ENCODE data around the gene BAZ2B.
A peak's percentile ranks its signal among the peaks of the same experiment; 100 is the strongest.

Gene BAZ2B

DNA sequence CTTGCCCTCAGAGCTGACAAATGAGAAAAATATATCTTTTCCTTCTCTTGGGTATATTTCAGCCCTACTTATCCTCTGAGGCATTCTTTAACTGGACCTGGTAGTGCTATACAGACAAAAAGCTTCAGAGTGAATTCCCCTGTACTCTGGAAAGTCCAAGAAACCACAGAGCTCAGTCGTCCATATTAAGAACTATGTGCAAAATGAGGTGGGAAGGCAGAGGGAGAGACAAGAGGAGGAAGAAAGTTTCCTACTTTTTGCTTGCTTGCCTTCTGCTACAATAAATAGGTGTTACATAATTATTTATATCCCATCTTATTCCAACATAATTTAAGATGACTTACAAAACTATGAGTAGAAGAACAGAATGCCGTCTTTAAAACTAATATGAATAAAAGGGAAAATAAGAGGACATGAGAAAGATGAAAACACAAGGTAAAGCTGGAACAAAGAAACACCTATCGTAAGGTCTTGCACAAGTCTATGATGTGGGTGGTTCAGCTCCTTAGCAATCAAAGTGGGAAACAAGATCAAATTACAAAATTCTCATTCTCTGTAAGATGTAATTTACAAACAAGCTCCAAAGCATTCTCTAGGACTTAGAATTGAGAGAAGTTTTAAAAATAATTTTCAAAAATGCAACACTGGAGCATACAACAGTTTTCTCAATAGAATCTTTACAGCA lies 97.9 kb downstream of the BAZ2B start:
- no peak for DNase-seq

DNA sequence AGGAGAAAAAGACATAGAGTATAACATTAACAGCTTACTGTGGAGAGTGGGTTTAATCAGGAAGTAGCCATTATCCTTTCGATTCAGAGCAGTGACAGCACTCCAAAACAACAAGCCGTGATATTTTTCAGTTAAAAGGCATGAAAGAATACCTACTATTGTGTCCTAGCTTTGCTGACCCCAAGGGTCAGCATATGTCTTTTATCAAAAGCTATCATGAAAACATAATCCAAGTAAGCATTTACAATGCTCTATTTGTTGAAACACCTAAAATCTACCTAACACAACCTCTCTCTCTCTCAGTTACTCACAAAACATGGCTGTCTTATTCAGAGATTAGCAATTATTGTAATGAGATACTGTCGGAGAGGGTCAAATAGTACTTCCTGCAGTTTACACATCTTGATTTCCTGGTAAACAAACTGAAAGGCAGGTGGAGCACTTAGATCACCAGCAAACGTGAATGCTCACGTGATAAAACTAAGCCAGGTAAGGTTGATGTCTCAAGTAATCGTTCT lies 100.0 kb downstream of the BAZ2B start:
- DNase-seq = peak; percentile 76

DNA sequence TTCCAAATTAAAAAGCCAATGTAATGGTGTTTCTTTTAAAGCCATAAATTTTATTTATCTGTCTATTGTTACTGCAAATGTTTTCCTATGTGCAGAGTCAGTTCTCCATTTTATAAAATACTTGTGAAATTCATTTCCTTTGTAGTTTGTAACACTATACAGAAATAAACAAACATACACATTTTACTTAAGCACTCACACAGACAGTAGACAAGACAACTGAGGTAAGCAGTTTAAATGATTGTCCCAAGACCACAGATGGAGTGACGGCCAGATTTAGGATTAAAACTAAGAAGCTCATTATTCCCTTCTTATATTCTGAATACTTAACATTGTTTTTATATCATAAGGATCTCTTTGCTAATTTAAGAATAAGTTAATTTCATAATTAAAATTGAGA lies 100.9 kb downstream of the BAZ2B start:
- DNase-seq = no peak

DNA sequence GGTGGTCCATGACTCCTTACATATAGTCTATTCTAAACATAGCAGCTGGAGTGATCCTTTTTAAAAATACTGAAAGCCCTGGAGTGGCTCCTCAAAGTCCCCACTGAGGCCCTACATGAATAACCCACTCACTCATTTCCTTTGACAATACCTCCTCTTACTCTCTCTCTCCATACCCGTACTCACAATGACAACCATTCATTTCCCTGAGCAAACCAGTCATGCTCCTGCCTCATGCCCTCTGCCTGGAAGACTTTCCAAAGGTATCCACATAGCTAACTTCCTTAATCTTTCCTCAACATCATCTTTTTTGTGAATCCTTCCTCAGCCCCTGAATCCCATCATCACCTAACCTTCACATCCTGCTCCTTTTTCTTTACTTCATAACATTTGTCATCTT lies 102.6 kb downstream of the BAZ2B start:
- DNase-seq = no peak

DNA sequence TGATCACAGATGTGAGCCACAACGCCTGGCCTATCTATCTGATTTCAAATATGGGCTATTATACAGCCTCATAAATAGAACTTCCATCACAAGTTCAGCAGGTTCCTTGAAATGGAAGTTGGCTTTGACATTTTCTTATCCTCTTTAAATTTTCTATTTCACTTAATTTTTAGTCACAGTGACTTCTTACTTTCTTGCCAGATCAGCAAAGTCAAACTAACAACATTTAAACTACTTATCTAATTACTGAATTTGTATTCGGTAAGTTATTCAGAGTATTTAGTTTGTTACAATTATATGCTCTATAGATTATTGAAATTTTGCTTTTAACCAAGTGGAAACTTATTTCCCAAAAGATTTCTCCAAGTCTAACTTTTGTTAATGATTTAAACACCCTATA lies 108.2 kb downstream of the BAZ2B start:
- no peak for DNase-seq

DNA sequence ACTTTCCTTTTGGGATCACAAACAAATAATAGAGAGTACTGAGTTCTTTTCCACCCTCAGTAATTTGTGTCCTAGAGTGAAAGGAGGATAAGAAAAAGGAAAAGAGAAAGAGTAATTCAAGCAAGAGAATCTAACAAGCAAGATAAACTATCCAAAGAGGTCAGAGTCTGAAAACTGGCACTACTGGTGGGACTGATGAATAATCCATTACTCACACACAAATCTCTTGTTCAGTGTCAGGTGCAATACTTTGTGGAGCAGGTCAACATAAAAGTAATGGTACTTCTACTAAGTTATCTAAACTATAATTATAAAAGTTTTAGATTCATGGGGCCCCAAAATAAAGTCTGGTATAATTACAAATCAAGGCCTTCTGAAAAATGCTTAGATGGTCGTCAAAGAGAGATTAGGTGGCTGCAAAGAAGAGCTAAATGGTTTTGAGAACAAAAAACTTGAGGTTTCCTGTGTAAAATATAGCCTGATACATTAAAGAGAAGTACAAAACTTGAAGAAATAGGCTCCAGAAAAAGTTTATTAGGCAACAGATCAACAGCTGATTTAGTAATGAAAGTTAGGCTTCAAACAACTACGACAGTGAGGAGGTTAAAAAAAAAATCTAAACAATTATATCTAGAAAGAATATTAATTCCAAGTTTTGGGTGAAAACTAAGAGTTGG lies 109.4 kb downstream of the BAZ2B start:
- peak; percentile 5 for DNase-seq

DNA sequence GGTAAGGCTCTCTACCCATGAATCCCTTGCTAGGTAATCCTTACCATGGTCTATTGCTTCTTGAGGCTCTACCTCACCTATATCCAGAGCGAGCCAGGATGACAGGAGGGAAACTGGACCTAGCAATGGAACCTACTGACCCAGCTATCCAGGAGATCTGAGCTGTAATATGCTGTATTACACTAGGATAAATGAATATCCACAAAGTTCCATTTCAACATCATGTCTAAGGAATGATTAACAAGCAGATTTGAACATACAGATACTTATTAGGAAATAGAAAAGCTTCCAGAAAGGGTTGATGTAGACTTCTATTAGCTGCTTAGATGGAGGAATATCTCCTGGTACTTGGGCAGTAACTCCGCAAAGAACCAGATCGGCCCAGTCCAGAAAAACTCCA lies 110.1 kb downstream of the BAZ2B start:
- no peak for DNase-seq

DNA sequence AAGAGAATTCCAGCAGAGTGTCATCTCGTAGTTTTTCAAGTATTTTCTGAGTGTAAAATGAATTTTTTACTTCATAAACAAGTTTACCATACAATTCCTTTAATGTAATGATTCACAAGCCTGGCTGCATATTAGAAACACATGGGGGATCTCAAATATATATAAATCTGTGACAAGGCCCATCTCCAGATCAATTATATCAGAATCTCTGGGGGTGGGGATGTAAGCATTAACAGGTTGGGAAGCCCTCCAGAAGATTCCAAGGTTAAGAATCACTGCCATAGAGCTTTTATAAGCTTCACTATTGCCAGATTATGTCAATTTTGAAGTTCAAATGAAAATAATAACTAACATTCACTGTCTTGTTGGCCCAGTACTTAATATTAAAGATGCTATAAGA lies 111.2 kb downstream of the BAZ2B start:
- no peak for DNase-seq

DNA sequence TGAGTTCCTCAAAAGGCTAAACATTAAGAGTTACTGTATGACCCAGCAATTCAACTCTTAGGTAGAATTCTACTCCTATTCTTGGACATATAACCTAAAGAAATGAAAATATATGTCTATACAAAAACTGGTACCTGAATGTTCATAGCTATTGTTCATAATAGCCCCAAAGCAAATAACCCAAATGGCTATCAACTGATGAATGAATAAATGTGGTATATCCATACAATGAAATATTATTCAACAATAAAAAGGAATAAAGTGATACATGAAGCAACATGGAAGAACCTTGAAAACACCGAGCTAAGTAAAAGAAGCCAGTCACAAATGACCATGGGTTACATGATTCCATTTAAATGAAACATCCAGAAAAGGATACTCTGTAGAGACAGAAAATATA lies 114.6 kb downstream of the BAZ2B start:
- no peak for DNase-seq

DNA sequence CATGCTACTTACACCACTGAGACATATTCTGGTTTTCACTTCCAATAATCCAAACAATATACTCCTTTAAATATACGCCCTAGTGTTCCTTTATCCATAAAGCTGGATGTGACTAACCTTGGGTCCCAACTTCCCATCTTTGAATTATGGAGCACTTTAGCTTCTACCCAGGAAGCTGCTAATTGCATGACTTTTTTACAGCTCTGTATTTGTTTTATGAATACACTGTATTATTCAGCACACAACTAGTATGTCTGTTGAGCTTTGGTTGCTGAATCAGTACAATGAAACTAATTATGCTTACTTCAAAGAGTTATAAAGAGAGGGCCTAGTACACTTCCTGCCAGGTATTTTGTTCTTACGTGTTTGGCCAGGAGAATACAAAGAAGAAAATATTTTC lies 118.5 kb downstream of the BAZ2B start:
- DNase-seq = no peak

DNA sequence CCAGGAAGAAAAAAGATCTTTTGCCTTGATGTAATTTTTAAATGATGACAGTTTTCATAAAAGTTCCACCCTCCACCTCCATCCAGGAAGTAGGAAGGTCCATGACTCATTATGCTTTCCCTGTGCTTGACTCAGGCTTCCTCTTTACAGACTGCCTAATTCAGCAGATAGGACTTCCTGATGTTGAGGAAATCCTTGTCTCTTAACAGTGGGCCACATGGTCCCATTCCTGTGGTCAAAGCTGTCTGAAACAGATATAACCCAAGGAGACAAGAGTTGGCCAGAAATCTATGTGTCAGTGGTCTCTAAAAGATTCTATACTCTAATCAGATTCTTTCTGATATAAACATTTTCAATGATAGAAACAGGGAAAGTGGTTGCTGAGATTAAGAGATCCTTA lies 119.1 kb downstream of the BAZ2B start:
- DNase-seq = peak; percentile 32

DNA sequence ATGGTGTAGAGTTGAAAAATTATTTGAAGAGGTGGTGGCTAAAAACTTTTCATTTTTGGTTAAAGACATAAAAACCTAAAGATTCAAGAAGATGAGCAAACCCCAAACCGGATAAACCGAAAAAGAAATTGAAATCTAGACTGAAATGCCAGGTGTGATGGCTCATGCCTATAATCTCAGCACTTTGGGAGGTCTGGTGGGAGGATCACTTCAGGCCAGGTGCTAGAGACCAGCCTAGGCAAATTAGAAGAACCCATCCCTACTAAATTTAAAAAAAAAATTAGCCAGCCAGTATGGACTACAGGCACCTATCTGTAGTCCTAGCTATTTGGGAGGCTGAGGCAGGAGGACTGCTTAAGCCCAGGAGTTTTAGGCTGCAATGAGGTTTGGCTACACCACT lies 126.9 kb downstream of the BAZ2B start:
- no peak for DNase-seq

DNA sequence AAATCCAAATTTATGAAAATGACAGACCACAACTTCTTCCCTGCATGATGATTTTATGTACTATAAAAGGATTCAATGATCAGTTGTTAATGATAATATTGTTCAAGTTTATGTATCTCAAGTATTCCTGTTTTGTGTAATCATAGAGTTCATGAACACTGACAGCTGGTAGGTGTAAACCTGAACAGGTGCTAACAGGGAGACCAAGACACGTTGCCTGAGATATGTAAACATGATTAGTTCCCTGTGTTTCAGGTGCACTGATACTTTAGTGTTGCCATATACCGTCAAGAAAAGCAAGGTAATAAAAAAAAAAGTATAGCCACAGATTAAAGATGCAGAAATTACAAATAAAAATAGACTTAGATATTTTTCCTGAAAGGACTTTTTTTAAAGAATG lies 131.8 kb downstream of the BAZ2B start:
- no peak for DNase-seq

DNA sequence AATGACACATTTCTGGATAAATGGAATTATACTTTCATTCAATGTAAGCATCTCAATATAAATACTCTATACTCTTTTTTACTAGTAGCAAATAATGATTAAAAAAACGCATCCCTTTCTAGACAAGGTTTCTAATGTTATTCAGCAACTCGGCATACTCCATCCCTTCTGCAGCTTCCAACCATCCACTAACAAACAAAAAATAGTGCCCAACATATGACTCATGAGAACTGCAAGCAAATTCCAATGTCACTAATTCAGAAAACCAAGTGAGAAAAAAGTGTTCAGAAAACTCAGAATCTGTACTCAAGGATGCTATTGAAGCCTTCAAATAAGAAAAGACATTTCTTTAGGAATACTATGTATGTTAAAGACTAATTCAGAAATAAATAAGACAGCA lies 140.0 kb downstream of the BAZ2B start:
- no peak for DNase-seq

DNA sequence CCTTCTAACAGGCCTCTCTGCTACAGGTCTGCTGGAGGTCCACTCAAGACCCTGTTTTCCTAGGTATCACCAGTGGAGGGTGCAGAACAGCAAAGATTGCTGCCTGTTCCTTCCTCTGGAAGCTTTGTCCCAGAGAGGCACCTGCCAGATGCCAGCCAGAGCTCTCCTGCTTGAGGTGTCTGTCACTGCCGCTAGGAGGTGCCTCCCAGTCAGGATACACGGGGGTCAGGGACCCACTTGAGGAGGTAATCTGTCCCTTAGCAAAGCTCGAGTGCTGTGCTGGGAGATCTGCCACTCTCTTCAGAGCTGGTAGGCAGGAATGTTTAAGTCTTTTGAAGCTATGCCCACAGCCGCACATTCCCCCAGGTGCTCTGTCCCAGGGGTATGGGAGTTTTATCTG lies 140.6 kb downstream of the BAZ2B start:
- DNase-seq = no peak

DNA sequence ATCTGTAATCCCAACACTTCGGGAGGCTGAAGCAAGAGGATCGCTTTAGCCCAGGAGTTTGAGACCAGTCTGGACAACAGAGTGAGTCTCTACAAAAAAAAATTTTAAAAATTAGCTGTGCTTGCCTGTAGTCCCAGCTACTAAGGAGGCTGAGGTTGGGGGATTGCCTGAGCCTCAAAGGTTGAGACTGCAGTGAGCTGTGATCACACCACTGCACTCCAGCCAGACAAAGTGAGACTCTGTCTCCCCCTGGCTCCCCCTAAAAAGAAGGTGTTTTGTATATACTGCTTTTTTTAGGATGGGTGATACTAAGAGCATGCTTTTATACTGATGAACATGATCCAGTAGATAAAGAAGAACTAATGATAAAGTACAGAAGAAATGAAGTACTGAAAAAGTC lies 145.0 kb downstream of the BAZ2B start:
- no peak for DNase-seq

DNA sequence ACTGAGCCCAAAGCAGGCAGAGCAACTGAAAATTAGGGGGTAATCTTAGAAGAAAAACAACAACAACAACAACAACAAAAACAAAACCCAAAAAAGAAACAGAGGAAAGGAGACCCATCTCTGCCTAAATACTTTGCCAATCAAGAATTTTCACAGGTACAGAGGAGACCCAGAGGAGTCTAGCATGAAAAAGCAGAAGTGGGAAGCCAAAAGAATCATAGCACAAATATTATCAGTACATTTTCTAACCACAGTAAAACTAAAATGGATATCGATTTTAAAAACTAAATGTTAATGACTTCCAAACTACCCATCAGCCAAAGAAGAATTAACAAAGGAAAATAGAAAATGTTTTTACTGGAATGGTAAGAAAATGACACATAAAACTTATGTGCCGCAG lies 148.1 kb downstream of the BAZ2B start:
- DNase-seq = no peak

DNA sequence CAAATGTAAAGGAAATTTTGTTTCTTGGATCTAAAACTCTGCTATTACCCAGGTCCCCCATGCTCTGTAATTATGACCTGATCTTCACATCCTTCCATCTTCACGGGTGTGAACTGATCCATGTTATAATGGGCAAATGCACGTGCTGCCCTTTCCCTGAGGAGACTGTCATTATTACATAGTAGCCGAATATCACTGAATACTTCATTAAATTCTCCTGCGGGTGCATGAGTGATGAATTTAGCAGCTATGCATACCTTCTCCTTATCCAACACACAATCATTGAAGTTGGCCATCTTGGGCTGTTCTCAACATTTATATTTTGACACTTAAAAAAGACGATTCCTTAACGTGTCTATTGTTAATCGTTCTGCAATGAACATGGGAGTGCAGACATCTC lies 153.4 kb downstream of the BAZ2B start:
- no peak for DNase-seq

DNA sequence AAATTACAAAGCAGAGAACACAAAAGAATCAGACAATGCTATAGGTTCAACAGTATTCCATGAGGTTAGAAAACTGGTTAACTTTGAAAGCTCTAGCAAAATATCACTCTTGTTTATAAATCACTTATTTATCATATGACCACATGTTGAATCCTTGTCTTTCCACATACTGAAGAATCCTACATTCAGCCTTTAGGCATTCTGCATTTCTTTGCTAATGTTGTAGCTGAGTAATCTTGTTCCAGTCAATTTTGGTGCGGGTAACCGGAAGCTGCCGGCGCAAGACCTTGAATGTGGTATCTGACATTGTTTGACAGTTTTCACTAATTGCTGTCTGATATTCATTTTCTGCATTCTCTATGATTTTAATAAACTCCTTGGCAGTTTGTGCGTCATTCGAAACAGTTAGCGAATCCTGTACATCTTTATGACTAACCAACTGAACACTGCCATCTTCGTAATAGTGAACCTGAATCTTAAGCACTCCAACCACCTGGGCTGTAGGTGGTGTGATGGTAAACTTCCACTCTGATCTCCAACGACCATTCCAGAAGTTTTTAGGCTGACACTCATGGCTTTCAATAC lies 154.1 kb downstream of the BAZ2B start:
- no peak for DNase-seq

DNA sequence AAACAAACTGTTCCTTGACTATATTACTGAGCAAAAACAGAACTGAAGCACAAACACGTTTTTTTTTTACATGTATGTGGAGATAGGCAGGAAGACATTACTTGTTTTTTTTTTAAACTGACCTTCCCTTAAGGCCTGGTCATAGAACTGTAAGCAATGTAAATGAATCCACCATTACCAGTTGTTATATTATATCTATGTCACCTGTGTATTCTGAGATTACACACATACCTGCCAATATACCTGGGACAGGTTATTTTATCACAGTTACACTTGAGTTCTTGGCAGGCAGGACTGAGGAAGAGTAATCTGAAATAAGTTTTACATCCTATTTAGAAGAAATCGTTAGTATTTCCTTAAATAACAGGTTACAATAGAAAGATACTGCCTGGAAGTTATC lies 155.3 kb downstream of the BAZ2B start:
- DNase-seq = no peak

DNA sequence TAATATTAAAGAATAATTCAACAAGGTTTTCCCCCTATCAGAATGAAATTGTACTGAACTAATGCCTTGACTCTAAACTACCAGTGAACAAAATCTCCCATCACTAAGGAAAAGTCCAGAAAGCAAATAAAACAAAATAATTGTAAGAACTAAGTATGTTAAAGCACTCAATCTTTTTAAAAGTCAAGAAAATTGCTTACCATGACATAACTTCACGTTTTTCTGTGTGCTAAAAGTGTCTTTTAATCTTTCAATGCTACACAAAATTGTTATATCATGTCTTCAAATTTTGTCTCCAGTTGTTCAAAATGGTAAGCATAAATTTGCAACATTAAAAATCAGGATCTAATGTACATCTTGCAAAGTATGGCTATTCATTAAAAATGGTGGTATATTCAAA lies 156.1 kb downstream of the BAZ2B start:
- no peak for DNase-seq

DNA sequence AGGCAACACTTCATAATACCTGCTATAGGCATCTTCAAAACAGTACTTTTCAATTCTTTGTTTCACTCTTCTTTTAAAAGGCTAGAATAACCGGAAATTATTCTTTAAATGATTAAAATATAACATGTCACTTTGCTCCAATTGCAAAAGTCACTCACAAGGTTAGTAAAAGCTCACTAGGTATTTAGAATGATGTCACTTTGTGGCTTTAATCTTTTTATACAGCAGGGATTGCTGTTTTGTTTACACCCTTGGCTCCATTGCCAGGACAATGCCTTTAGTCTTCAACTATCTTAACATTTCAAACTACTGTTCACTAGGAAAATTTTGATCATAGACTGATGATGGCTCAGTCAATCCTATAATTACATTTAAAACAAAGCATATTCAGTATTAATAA lies 157.1 kb downstream of the BAZ2B start:
- no peak for DNase-seq

DNA sequence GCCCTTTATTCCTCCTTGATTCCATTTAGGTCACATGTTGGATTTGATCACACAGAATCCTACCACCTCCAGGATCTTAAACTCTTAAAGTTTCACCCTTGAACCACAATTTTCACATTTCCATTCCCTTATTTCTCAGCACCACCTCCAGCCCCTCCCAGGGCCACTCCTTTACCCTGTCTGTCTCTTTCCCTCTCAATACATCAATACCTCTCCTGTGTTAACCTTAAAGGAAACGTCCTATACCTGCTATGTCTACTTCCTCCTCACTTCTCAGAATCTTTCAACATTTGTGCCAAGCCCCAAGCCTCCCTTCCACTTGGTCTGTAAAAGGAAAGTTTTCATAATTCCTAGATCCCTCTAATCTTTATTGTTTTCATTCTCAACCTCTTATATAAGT lies 158.8 kb downstream of the BAZ2B start:
- no peak for DNase-seq

Measured in CD4-positive, alpha-beta T cell treated with Interleukin-4 for 4 hours (primary cell).